ENCODE results near the gene APOBEC3G. TPM values are rescaled to one million over a fixed set of nuclear protein-coding genes. Genes with fewer than 3 reads are reported as not detected.

The APOBEC3G gene
- total RNA-seq, 2 experiments from 2014 or later = 106 to 108 TPM

GRCh38 chr22:39132871-39133524, 55.9 kb downstream of the APOBEC3G start:
- no peak overlapping the region for H3K27ac Mint-ChIP-seq
- H3K36me3 Mint-ChIP-seq = no peaks in the 10 kb centered on the region
- ChIA-PET CTCF (no interaction called here), POLR2A (no interaction called here)
- intact Hi-C loops (cut with micrococcal nuclease) = no loop called here
- no peak overlapping the region for H3K4me3 Mint-ChIP-seq
- DNase-seq = no peak
- no peaks in the 10 kb centered on the region for H3K9me3 Mint-ChIP-seq
- H3K4me1 Mint-ChIP-seq (ENCODE audit: low read depth) = peaks cover 8% of the 10 kb centered on the region
- no peaks in the 10 kb centered on the region for H3K27me3 Mint-ChIP-seq

GRCh38 chr22:39133871-39134270, 56.8 kb downstream of the APOBEC3G start:
- intact Hi-C loops (cut with micrococcal nuclease) = no loop called here
- DNase-seq = no peak
- H3K4me3 Mint-ChIP-seq = no peak overlapping the region
- ChIA-PET POLR2A (no interaction called here), CTCF (interaction anchor here (0.6 to 1.5 kb wide), 2 partner anchors 16 to 131 kb away, joined by 3 read pairs; no protein-coding TSS in a partner anchor)
- H3K27me3 Mint-ChIP-seq = no peaks in the 10 kb centered on the region
- peaks cover 2% of the 10 kb centered on the region for H3K4me1 Mint-ChIP-seq (ENCODE audit: low read depth)
- H3K27ac Mint-ChIP-seq = no peak overlapping the region
- peaks cover 2% of the 10 kb centered on the region for H3K36me3 Mint-ChIP-seq
- H3K9me3 Mint-ChIP-seq = no peaks in the 10 kb centered on the region

GRCh38 chr22:39134366-39135091, 57.5 kb downstream of the APOBEC3G start:
- ChIA-PET CTCF (interaction anchor here (0.5 to 2.0 kb wide), 7 partner anchors 8 to 1499 kb away, joined by 3 to 6 read pairs (median 3); partner anchors contain the start of gene APOBEC3C), POLR2A (no interaction called here)
- no peak overlapping the region for H3K4me3 Mint-ChIP-seq
- peaks cover 2% of the 10 kb centered on the region for H3K36me3 Mint-ChIP-seq
- DNase-seq = no peak
- H3K27me3 Mint-ChIP-seq = no peaks in the 10 kb centered on the region
- H3K27ac Mint-ChIP-seq = no peak overlapping the region
- no peaks in the 10 kb centered on the region for H3K4me1 Mint-ChIP-seq (ENCODE audit: low read depth)
- H3K9me3 Mint-ChIP-seq = no peaks in the 10 kb centered on the region
- intact Hi-C loops (cut with micrococcal nuclease) = no loop called here

- no peak overlapping the region for H3K27ac Mint-ChIP-seq
- no peaks in the 10 kb centered on the region for H3K27me3 Mint-ChIP-seq
- H3K36me3 Mint-ChIP-seq = peaks cover 2% of the 10 kb centered on the region
- CTCF ChIA-PET = interaction anchor here (0.5 to 2.0 kb wide), 11 partner anchors 8 to 1498 kb away, joined by 3 to 6 read pairs (median 3); partner anchors contain the start of gene APOBEC3C
- H3K4me1 Mint-ChIP-seq (ENCODE audit: low read depth) = no peaks in the 10 kb centered on the region
- H3K4me3 Mint-ChIP-seq = no peak overlapping the region
- DNase-seq = peak; percentile 54
- intact Hi-C loops (cut with micrococcal nuclease) = no loop called here
- no peaks in the 10 kb centered on the region for H3K9me3 Mint-ChIP-seq
- POLR2A ChIA-PET = no interaction called here
These were observed 58.2 kb downstream of the APOBEC3G start for GRCh38 chr22:39135092-39135896.

GRCh38 chr22:39136317-39136716, 59.2 kb downstream of the APOBEC3G start:
- intact Hi-C loops (cut with micrococcal nuclease) = no loop called here
- no peak for DNase-seq
- ChIA-PET CTCF (interaction anchor here (1.2 to 2.0 kb wide), 3 partner anchors 35 to 170 kb away, joined by 3 to 6 read pairs (median 3); partner anchors contain the start of gene APOBEC3C), POLR2A (no interaction called here)
- Mint-ChIP-seq H3K4me1 (ENCODE audit: low read depth) (no peaks in the 10 kb centered on the region), H3K36me3 (peaks cover 2% of the 10 kb centered on the region), H3K9me3 (no peaks in the 10 kb centered on the region), H3K27me3 (no peaks in the 10 kb centered on the region), H3K27ac (no peak overlapping the region), H3K4me3 (no peak overlapping the region)

Other genes starting within 250 kb of the APOBEC3G start
- gene NPTXR, start 233.2 kb upstream of the APOBEC3G start, total RNA-seq = 1 to 10 TPM; 1.9 to 2.5 TPM
- gene CBX6, start 205.1 kb upstream of the APOBEC3G start, total RNA-seq = 100 to 1,000 TPM; 116 to 117 TPM
- under 1 TPM in 1 of 2 experiments, not detected in 1; 0.17 TPM for gene APOBEC3A, start 119.7 kb upstream of the APOBEC3G start, total RNA-seq
- 10 to 100 TPM; 43.9 to 44.3 TPM for gene APOBEC3B, start 94.9 kb upstream of the APOBEC3G start, total RNA-seq
- 100 to 1,000 TPM; 141 to 142 TPM for gene APOBEC3C, start 63.0 kb upstream of the APOBEC3G start, total RNA-seq
- gene APOBEC3D, start 56.1 kb upstream of the APOBEC3G start, total RNA-seq = 10 to 100 TPM; 54.1 to 54.5 TPM
- 10 to 100 TPM; 33.4 to 34.9 TPM for gene APOBEC3F, start 36.4 kb upstream of the APOBEC3G start, total RNA-seq
- gene APOBEC3H, start 20.0 kb downstream of the APOBEC3G start, total RNA-seq = 10 to 100 TPM; 23.6 to 25.3 TPM
- 10 to 100 TPM; 35.7 to 37.7 TPM for gene CBX7, start 75.4 kb downstream of the APOBEC3G start, total RNA-seq
- gene PDGFB, start 167.7 kb downstream of the APOBEC3G start, total RNA-seq = 10 to 100 TPM; 11.7 to 13.3 TPM
- gene RPL3, start 242.3 kb downstream of the APOBEC3G start, total RNA-seq = 1,000 to 10,000 TPM; 2,986 to 3,013 TPM

Data from activated CD4-positive, alpha-beta memory T cell treated with anti-CD3 and anti-CD28 coated beads for 36 hours (primary cell).